Measurements from ENCODE around the gene DTX3L. TPM values are rescaled to one million over a fixed set of nuclear protein-coding genes. Genes with fewer than 3 reads are reported as not detected.

Gene DTX3L
- total and polyA plus RNA-seq, 2 of the 13 experiments (the other 11 are each of a cell fraction or from before 2014, with no cell fraction given) = 2.5 to 10.9 TPM

DNA sequence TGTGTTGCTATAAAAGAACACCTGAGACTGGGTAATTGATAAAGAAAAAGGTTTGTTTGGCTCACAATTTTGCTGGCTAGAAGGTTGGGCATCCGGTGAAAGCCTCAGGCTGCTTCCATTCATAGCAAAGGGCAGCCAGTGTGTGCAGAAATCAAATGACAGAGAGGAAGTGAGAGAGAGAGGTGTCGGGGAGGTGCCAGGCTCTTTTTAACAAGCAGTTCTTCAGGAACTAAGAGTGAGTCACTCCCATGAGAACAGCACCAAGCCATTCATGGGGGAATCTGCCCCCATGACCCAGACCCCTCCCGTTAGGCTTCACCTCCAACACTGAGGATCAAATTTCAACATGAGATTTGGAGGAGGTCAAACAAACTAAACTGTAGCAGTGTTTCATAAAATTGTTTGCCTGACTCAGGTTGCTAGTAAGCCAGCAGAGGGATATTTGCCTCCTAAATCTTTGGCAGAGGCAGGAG lies 8.8 kb downstream of the DTX3L start (continued):
- TF ChIP-seq PHF21A (CRISPR knock-in tag; IDR thresholded peaks at IDR 0.05) (0 out of 2 replicates have a peak, but pooled peaks have one; percentile 23), ZC3H13 (CRISPR knock-in tag; IDR thresholded peaks at IDR 0.05) (no peak), MEIS1 (CRISPR knock-in tag; IDR thresholded peaks at IDR 0.05; ENCODE audit: borderline replicate concordance) (no peak), EP300 (IDR thresholded peaks at IDR 0.05; ENCODE audit: low read depth in 2 of 2, low read length in 2 of 2) (peak in 1 of 2 experiments; percentile 53; a peak in 1 of 4 replicates), EP300 (CRISPR knock-in tag; IDR thresholded peaks at IDR 0.05; ENCODE audit: borderline replicate concordance) (no peak), KLF13 (CRISPR knock-in tag; IDR thresholded peaks at IDR 0.05) (no peak), ZNF274 (CRISPR knock-in tag; IDR thresholded peaks at IDR 0.05) (no peak), ZNF350 (CRISPR knock-in tag; IDR thresholded peaks at IDR 0.05; ENCODE audit: borderline replicate concordance, low read depth) (no peak), NR2F1 (CRISPR knock-in tag; IDR thresholded peaks at IDR 0.05) (peak; percentile 86 to 93), ATRX (CRISPR knock-in tag; IDR thresholded peaks at IDR 0.05; ENCODE audit: borderline replicate concordance) (no peak), KDM4B (CRISPR knock-in tag; IDR thresholded peaks at IDR 0.05) (no peak), U2AF1 (optimal IDR thresholded peaks at IDR 0.05; ENCODE audit: low read depth, low read length) (no peak), JDP2 (CRISPR knock-in tag; IDR thresholded peaks at IDR 0.05; ENCODE audit: borderline replicate concordance) (no peak), ZNF720 (CRISPR knock-in tag; IDR thresholded peaks at IDR 0.05) (no peak), ZMYM3 (CRISPR knock-in tag; IDR thresholded peaks at IDR 0.05) (no peak)
- TF ChIP-seq, protein P1, sequence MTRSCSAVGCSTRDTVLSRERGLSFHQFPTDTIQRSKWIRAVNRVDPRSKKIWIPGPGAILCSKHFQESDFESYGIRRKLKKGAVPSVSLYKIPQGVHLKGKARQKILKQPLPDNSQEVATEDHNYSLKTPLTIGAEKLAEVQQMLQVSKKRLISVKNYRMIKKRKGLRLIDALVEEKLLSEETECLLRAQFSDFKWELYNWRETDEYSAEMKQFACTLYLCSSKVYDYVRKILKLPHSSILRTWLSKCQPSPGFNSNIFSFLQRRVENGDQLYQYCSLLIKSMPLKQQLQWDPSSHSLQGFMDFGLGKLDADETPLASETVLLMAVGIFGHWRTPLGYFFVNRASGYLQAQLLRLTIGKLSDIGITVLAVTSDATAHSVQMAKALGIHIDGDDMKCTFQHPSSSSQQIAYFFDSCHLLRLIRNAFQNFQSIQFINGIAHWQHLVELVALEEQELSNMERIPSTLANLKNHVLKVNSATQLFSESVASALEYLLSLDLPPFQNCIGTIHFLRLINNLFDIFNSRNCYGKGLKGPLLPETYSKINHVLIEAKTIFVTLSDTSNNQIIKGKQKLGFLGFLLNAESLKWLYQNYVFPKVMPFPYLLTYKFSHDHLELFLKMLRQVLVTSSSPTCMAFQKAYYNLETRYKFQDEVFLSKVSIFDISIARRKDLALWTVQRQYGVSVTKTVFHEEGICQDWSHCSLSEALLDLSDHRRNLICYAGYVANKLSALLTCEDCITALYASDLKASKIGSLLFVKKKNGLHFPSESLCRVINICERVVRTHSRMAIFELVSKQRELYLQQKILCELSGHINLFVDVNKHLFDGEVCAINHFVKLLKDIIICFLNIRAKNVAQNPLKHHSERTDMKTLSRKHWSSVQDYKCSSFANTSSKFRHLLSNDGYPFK (CRISPR knock-in tag; IDR thresholded peaks at IDR 0.05; ENCODE audit: borderline replicate concordance) = no peak
- TF ChIP-seq, protein P2, sequence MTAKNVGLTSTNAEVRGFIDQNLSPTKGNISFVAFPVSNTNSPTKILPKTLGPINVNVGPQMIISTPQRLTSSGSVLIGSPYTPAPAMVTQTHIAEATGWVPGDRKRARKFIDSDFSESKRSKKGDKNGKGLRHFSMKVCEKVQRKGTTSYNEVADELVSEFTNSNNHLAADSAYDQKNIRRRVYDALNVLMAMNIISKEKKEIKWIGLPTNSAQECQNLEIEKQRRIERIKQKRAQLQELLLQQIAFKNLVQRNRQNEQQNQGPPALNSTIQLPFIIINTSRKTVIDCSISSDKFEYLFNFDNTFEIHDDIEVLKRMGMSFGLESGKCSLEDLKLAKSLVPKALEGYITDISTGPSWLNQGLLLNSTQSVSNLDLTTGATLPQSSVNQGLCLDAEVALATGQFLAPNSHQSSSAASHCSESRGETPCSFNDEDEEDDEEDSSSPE (CRISPR knock-in tag; IDR thresholded peaks at IDR 0.05) = no peak
- TF ChIP-seq, protein P3, sequence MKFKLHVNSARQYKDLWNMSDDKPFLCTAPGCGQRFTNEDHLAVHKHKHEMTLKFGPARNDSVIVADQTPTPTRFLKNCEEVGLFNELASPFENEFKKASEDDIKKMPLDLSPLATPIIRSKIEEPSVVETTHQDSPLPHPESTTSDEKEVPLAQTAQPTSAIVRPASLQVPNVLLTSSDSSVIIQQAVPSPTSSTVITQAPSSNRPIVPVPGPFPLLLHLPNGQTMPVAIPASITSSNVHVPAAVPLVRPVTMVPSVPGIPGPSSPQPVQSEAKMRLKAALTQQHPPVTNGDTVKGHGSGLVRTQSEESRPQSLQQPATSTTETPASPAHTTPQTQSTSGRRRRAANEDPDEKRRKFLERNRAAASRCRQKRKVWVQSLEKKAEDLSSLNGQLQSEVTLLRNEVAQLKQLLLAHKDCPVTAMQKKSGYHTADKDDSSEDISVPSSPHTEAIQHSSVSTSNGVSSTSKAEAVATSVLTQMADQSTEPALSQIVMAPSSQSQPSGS (CRISPR knock-in tag; IDR thresholded peaks at IDR 0.05) = peak; percentile 54; the same call in 1 of the 2 replicates
- TF ChIP-seq, protein P4, sequence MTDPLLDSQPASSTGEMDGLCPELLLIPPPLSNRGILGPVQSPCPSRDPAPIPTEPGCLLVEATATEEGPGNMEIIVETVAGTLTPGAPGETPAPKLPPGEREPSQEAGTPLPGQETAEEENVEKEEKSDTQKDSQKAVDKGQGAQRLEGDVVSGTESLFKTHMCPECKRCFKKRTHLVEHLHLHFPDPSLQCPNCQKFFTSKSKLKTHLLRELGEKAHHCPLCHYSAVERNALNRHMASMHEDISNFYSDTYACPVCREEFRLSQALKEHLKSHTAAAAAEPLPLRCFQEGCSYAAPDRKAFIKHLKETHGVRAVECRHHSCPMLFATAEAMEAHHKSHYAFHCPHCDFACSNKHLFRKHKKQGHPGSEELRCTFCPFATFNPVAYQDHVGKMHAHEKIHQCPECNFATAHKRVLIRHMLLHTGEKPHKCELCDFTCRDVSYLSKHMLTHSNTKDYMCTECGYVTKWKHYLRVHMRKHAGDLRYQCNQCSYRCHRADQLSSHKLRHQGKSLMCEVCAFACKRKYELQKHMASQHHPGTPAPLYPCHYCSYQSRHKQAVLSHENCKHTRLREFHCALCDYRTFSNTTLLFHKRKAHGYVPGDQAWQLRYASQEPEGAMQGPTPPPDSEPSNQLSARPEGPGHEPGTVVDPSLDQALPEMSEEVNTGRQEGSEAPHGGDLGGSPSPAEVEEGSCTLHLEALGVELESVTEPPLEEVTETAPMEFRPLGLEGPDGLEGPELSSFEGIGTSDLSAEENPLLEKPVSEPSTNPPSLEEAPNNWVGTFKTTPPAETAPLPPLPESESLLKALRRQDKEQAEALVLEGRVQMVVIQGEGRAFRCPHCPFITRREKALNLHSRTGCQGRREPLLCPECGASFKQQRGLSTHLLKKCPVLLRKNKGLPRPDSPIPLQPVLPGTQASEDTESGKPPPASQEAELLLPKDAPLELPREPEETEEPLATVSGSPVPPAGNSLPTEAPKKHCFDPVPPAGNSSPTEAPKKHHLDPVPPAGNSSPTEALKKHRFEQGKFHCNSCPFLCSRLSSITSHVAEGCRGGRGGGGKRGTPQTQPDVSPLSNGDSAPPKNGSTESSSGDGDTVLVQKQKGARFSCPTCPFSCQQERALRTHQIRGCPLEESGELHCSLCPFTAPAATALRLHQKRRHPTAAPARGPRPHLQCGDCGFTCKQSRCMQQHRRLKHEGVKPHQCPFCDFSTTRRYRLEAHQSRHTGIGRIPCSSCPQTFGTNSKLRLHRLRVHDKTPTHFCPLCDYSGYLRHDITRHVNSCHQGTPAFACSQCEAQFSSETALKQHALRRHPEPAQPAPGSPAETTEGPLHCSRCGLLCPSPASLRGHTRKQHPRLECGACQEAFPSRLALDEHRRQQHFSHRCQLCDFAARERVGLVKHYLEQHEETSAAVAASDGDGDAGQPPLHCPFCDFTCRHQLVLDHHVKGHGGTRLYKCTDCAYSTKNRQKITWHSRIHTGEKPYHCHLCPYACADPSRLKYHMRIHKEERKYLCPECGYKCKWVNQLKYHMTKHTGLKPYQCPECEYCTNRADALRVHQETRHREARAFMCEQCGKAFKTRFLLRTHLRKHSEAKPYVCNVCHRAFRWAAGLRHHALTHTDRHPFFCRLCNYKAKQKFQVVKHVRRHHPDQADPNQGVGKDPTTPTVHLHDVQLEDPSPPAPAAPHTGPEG (CRISPR knock-in tag; IDR thresholded peaks at IDR 0.05) = no peak

All from HepG2 (cell line).